Measurements from ENCODE around the gene NRXN3. TPM values are rescaled to one million over a fixed set of nuclear protein-coding genes. Genes with fewer than 3 reads are reported as not detected.

Gene NRXN3
- total and polyA plus RNA-seq, 8 donors: 0.53 to 2.5 (median 1.5) TPM

DNA sequence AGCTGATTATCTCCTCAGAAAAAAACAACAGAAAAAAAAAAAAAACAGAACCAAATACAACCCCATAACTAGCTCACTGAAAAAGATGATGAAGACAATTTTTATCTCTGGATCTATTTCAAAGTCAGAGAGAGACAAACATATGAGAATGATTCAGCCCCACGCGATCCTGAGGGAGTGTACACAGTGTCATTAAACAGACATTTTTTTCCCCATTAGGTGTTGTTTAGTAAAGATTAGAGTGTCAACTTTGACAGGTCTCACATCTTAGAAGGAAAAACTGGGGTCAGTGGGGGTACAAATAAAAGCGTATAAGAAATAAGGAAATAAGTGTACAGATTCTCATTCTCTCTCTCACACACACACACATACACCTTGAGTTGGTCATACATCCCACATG lies 635.4 kb downstream of the NRXN3 start:
- ATAC-seq (no peak), FAIRE-seq (no peak)
- WGBS, 2 donors: 15 to 16% methylated on average over 3 of the region's 3 CpGs

DNA sequence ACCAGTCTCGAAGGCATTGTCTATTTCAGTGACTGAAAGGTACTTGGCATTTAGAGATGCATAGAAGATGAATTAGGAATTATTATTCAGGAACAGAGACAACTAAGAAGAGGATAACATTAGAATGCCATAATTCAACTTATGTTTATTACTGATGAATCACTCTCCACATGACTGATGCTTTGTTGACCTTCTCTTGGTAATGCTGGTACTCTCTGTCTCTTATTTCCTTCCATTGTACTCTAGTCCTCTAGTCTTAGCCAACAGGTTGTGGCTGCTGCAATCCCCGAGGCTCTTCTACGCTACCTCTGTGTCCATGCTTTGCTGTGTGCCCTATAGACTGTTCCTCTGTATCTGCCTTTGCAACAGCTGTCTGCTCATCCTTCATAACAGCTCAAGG lies 652.9 kb downstream of the NRXN3 start:
- H3K4me3 ChIP-seq: no peak overlapping the region
- WGBS, 2 donors: 62 to 69% methylated on average over 3 of the region's 3 CpGs
- TF ChIP-seq, protein P1, sequence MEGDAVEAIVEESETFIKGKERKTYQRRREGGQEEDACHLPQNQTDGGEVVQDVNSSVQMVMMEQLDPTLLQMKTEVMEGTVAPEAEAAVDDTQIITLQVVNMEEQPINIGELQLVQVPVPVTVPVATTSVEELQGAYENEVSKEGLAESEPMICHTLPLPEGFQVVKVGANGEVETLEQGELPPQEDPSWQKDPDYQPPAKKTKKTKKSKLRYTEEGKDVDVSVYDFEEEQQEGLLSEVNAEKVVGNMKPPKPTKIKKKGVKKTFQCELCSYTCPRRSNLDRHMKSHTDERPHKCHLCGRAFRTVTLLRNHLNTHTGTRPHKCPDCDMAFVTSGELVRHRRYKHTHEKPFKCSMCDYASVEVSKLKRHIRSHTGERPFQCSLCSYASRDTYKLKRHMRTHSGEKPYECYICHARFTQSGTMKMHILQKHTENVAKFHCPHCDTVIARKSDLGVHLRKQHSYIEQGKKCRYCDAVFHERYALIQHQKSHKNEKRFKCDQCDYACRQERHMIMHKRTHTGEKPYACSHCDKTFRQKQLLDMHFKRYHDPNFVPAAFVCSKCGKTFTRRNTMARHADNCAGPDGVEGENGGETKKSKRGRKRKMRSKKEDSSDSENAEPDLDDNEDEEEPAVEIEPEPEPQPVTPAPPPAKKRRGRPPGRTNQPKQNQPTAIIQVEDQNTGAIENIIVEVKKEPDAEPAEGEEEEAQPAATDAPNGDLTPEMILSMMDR (IDR thresholded peaks at IDR 0.05): no peak
- ATAC-seq (no peak), FAIRE-seq (no peak), DNase-seq (no peak)
- H3K4me1 ChIP-seq: no peaks in the 10 kb centered on the region
- no peaks in the 10 kb centered on the region for H3K36me3 ChIP-seq
- no peak overlapping the region for H3K27ac ChIP-seq
- intact Hi-C loops (cut with DNase I): no loop called here
- no peaks in the 10 kb centered on the region for H3K9me3 ChIP-seq
- H3K27me3 ChIP-seq: no peaks in the 10 kb centered on the region

More for the DNA sequence above, 635.4 kb downstream of the NRXN3 start:
- Histone ChIP-seq H3K4me3 (no peak overlapping the region), H3K36me3 (no peaks in the 10 kb centered on the region), H3K4me1 (no peaks in the 10 kb centered on the region), H3K9me3 (no peaks in the 10 kb centered on the region), H3K27me3 (no peaks in the 10 kb centered on the region), H3K27ac (no peak overlapping the region)
- intact Hi-C loops (cut with DNase I): no loop called here
- TF ChIP-seq, protein P1 (IDR thresholded peaks at IDR 0.05): no peak
- DNase-seq: no peak

DNA sequence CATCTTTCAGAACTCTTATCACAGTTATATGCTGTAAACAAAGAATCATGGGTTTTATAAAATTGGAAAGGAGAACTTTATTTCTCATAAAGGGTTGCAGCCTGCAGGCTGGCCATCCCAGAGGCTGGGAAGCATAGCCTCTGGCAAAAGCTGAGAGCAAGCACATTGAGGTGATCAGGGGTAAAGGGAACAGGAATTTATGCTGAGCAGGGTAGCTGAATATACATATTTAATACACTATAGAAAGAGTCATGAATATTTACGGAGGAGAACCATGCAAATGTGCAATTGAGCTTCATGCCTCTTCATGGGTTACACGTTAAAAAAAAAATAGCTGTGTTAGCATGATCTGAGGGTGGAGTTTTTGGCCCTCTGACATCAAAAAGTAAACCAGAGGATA lies 653.3 kb downstream of the NRXN3 start:
- ATAC-seq (no peak), DNase-seq (no peak), FAIRE-seq (no peak)
- no peak overlapping the region for H3K27ac ChIP-seq
- no peaks in the 10 kb centered on the region for H3K9me3 ChIP-seq
- no peak overlapping the region for H3K4me3 ChIP-seq
- 53 to 62% methylated on average over 2 of the region's 2 CpGs for WGBS, 2 donors
- intact Hi-C loops (cut with DNase I): no loop called here
- TF ChIP-seq, protein P1 (IDR thresholded peaks at IDR 0.05): no peak
- H3K36me3 ChIP-seq: no peaks in the 10 kb centered on the region
- no peaks in the 10 kb centered on the region for H3K27me3 ChIP-seq
- no peaks in the 10 kb centered on the region for H3K4me1 ChIP-seq

DNA sequence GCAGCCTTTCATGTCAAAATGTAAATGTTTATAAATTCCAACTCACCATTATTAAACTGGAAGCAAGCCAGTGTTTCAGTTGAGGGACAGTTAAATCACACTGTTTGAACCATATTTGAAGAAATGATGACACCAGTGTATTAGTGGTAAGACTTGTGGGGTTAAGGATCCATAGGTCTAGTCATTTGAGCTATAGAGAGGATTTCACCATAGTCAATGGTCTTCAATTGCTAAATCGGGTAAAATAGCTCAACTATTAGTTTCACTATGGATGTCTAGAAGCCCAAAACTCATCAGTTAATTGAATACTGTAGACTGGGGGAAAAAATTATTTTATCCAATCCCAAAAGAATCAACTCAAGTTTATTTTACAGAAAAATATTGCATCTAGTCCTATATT lies 659.1 kb downstream of the NRXN3 start:
- intact Hi-C loops (cut with DNase I): no loop called here
- FAIRE-seq: no peak
- no peak for ATAC-seq
- TF ChIP-seq, protein P1 (IDR thresholded peaks at IDR 0.05): no peak
- Histone ChIP-seq H3K27ac (no peak overlapping the region), H3K27me3 (no peaks in the 10 kb centered on the region), H3K4me1 (no peaks in the 10 kb centered on the region), H3K9me3 (no peaks in the 10 kb centered on the region), H3K36me3 (no peaks in the 10 kb centered on the region), H3K4me3 (no peak overlapping the region)
- DNase-seq: no peak
- 84 to 85% methylated on average over 1 of the region's 1 CpG for WGBS, 2 donors

DNA sequence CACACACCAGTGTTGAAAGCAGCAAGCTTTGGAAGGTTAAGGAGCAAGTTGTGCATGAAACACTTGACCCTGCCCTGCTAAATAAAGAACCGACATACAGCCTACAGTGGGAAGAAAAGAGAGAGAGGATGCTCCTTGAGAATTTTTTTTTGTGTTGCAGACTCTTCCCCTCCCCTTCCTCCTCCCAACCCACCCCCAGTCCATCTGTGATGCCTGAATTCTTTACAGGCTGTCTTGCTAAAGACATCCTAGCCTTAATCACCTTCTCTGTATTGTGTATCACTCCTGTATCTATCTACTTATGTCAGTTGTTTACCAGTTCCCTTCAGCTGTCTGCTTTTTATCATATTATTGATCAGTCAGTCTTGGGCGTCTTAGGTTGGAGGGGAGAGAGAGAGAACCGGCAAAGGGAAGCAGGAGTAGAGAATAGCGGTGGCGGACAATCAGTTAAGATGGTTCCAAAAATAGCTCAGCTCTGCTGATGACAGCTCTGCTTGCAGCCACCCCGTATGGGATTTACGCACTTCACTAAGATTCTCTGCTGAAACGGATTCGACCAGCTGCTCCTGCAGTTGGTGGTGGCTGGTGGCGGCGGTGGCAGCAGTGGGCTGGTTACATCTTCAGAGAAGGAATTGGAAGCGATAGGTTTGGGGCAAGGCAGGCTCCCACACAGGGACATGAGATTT lies 664.7 kb downstream of the NRXN3 start:
- FAIRE-seq: no peak
- intact Hi-C loops (cut with DNase I): no loop called here
- H3K4me1 ChIP-seq: no peaks in the 10 kb centered on the region
- no peaks in the 10 kb centered on the region for H3K36me3 ChIP-seq
- DNase-seq: no peak
- no peaks in the 10 kb centered on the region for H3K9me3 ChIP-seq
- TF ChIP-seq, protein P1 (IDR thresholded peaks at IDR 0.05): no peak
- ATAC-seq: peak in 1 of 4 donors; percentile 11
- H3K27ac ChIP-seq: no peak overlapping the region
- H3K4me3 ChIP-seq: no peak overlapping the region
- H3K27me3 ChIP-seq: no peaks in the 10 kb centered on the region
- WGBS, 2 donors: 38 to 42% methylated on average over 12 of the region's 12 CpGs

Data from pancreas (tissue), 10 donors.